ENCODE results near the gene FILIP1L.

GRCh38 chr3:99809565-99809964 is 304.7 kb downstream of the FILIP1L start:
- TF ChIP-seq, protein P1, sequence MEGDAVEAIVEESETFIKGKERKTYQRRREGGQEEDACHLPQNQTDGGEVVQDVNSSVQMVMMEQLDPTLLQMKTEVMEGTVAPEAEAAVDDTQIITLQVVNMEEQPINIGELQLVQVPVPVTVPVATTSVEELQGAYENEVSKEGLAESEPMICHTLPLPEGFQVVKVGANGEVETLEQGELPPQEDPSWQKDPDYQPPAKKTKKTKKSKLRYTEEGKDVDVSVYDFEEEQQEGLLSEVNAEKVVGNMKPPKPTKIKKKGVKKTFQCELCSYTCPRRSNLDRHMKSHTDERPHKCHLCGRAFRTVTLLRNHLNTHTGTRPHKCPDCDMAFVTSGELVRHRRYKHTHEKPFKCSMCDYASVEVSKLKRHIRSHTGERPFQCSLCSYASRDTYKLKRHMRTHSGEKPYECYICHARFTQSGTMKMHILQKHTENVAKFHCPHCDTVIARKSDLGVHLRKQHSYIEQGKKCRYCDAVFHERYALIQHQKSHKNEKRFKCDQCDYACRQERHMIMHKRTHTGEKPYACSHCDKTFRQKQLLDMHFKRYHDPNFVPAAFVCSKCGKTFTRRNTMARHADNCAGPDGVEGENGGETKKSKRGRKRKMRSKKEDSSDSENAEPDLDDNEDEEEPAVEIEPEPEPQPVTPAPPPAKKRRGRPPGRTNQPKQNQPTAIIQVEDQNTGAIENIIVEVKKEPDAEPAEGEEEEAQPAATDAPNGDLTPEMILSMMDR (IDR thresholded peaks at IDR 0.05), result no peak
- TF ChIP-seq POLR2A (IDR thresholded peaks at IDR 0.05), result no peak

Data from heart left ventricle (tissue), 13 donors.